ENCODE results near the gene UTS2R. TPM values are rescaled to one million over a fixed set of nuclear protein-coding genes. Genes with fewer than 3 reads are reported as not detected.

The UTS2R gene
- total RNA-seq, 2 experiments from 2014 or later, result not detected

GRCh38 chr17:82400206-82400605 lies 28.6 kb downstream of the UTS2R start:
- Mint-ChIP-seq H3K9me3 (no peaks in the 10 kb centered on the region), H3K4me3 (no peak overlapping the region), H3K27ac (no peak overlapping the region), H3K36me3 (ENCODE audit: low read depth) (peaks cover 31% of the 10 kb centered on the region), H3K4me1 (ENCODE audit: low read depth) (peaks cover 17% of the 10 kb centered on the region), H3K27me3 (no peaks in the 10 kb centered on the region)
- POLR2A ChIA-PET, result no interaction called here
- no peak for ATAC-seq (ENCODE audit: poor library complexity)
- Histone ChIP-seq H3K4me1 (ENCODE audit: insufficient read depth, low read length) (peaks cover 21% of the 10 kb centered on the region), H3K9me3 (ENCODE audit: control insufficient read depth in 1 of 2, insufficient read depth in 1 of 2, low read length in 2 of 2) (no peaks in the 10 kb centered on the region), H3K27me3 (ENCODE audit: control insufficient read depth in 1 of 2, insufficient read depth in 2 of 2, low read length in 2 of 2) (no peaks in the 10 kb centered on the region), H3K36me3 (ENCODE audit: insufficient read depth, low read length) (peaks cover 22% of the 10 kb centered on the region), H3K27ac (ENCODE audit: low read depth in 1 of 2, low read length in 2 of 2) (no peak overlapping the region), H3K4me3 (ENCODE audit: low read length) (no peak overlapping the region)
- peak in 1 of 14 experiments; percentile 22 for DNase-seq
- intact Hi-C loops (cut with DNase I, micrococcal nuclease), result no loop called here
- CTCF ChIA-PET, result no interaction called here
- TF ChIP-seq, protein P1, sequence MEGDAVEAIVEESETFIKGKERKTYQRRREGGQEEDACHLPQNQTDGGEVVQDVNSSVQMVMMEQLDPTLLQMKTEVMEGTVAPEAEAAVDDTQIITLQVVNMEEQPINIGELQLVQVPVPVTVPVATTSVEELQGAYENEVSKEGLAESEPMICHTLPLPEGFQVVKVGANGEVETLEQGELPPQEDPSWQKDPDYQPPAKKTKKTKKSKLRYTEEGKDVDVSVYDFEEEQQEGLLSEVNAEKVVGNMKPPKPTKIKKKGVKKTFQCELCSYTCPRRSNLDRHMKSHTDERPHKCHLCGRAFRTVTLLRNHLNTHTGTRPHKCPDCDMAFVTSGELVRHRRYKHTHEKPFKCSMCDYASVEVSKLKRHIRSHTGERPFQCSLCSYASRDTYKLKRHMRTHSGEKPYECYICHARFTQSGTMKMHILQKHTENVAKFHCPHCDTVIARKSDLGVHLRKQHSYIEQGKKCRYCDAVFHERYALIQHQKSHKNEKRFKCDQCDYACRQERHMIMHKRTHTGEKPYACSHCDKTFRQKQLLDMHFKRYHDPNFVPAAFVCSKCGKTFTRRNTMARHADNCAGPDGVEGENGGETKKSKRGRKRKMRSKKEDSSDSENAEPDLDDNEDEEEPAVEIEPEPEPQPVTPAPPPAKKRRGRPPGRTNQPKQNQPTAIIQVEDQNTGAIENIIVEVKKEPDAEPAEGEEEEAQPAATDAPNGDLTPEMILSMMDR (IDR thresholded peaks at IDR 0.05), result no peak

DNA sequence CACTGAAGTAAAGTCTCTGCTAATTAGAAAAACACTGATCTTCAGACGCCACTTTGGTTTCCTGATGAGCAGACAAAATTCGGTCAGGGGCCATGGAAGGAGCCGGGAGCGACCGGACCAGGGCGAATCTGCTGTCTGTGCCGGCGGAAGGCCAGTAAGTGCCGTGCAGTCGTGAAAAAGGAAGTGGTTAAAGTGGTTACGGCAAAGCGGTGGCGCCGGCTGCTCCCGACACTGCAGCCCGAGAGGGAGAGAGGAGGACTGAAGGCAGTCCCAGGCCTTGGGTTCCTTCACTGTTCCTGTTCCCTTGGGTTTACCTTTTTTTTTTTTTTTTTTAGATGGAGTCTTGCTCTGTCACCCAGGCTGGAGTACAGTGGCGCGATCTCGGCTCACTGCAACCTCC lies 29.3 kb downstream of the UTS2R start:
- no peaks in the 10 kb centered on the region for H3K27me3 Mint-ChIP-seq
- ChIA-PET CTCF (no interaction called here), POLR2A (no interaction called here)
- H3K27ac Mint-ChIP-seq, result peak overlapping the region; percentile 40
- DNase-seq (peak in 13 of 14 experiments; percentile 12 to 77 (median 41)), ATAC-seq (ENCODE audit: poor library complexity) (peak; percentile 87)
- peak overlapping the region; percentile 88 for H3K4me3 Mint-ChIP-seq
- H3K27ac ChIP-seq (ENCODE audit: low read depth in 1 of 2, low read length in 2 of 2), result no peak overlapping the region
- intact Hi-C loops (cut with DNase I, micrococcal nuclease), result no loop called here
- H3K9me3 Mint-ChIP-seq, result no peaks in the 10 kb centered on the region
- H3K9me3 ChIP-seq (ENCODE audit: control insufficient read depth in 1 of 2, insufficient read depth in 1 of 2, low read length in 2 of 2), result no peaks in the 10 kb centered on the region
- TF ChIP-seq, protein P1 (IDR thresholded peaks at IDR 0.05), result no peak
- H3K36me3 Mint-ChIP-seq (ENCODE audit: low read depth), result peaks cover 32% of the 10 kb centered on the region
- H3K4me1 Mint-ChIP-seq (ENCODE audit: low read depth), result peaks cover 17% of the 10 kb centered on the region
- peak overlapping the region; percentile 30 for H3K4me3 ChIP-seq (ENCODE audit: low read length)
- peaks cover 22% of the 10 kb centered on the region for H3K36me3 ChIP-seq (ENCODE audit: insufficient read depth, low read length)
- peaks cover 21% of the 10 kb centered on the region for H3K4me1 ChIP-seq (ENCODE audit: insufficient read depth, low read length)
- H3K27me3 ChIP-seq (ENCODE audit: control insufficient read depth in 1 of 2, insufficient read depth in 2 of 2, low read length in 2 of 2), result no peaks in the 10 kb centered on the region

- TF ChIP-seq, protein P1 (IDR thresholded peaks at IDR 0.05), result no peak
- Mint-ChIP-seq H3K4me3 (no peak overlapping the region), H3K27ac (no peak overlapping the region), H3K27me3 (no peaks in the 10 kb centered on the region), H3K9me3 (no peaks in the 10 kb centered on the region), H3K4me1 (ENCODE audit: low read depth) (peaks cover 17% of the 10 kb centered on the region), H3K36me3 (ENCODE audit: low read depth) (peaks cover 30% of the 10 kb centered on the region)
- Histone ChIP-seq H3K27me3 (ENCODE audit: control insufficient read depth in 1 of 2, insufficient read depth in 2 of 2, low read length in 2 of 2) (no peaks in the 10 kb centered on the region), H3K9me3 (ENCODE audit: control insufficient read depth in 1 of 2, insufficient read depth in 1 of 2, low read length in 2 of 2) (no peaks in the 10 kb centered on the region), H3K4me3 (ENCODE audit: low read length) (no peak overlapping the region), H3K36me3 (ENCODE audit: insufficient read depth, low read length) (peaks cover 22% of the 10 kb centered on the region), H3K4me1 (ENCODE audit: insufficient read depth, low read length) (peaks cover 21% of the 10 kb centered on the region), H3K27ac (ENCODE audit: low read depth in 1 of 2, low read length in 2 of 2) (no peak overlapping the region)
- no peak for ATAC-seq (ENCODE audit: poor library complexity)
- POLR2A ChIA-PET, result no interaction called here
- intact Hi-C loops (cut with DNase I, micrococcal nuclease), result no loop called here
- no peak for DNase-seq
- CTCF ChIA-PET, result no interaction called here
These were observed 31.3 kb downstream of the UTS2R start for GRCh38 chr17:82402865-82403264.

Data from CD4-positive, alpha-beta T cell (primary cell).